ENCODE results near the gene SPACA1.

Gene SPACA1

GRCh38 chr6:88107241-88107640 lies 59.6 kb downstream of the SPACA1 start:
- no peak for DNase-seq

GRCh38 chr6:88111991-88112390 lies 64.3 kb downstream of the SPACA1 start:
- DNase-seq = no peak

GRCh38 chr6:88114838-88115237 lies 67.2 kb downstream of the SPACA1 start:
- no peak for DNase-seq

- no peak for DNase-seq
Measured at GRCh38 chr6:88115307-88115706, 67.7 kb downstream of the SPACA1 start.

GRCh38 chr6:88116276-88116675 lies 68.6 kb downstream of the SPACA1 start:
- DNase-seq = no peak

All from NCI-H345 (cell line).